Endothelial cell of umbilical vein (primary cell): ENCODE measurements around the gene UHRF1.

Experiments used
- CTCF ChIP-seq, 2 donors: IDR thresholded peaks; 1 replicate in 1 of 2; 2 replicates in 1 of 2; pipeline ENCODE4 v1.5.1; 2011; ENCODE audit warnings: low read length in 2 of 2, mild to moderate bottlenecking in 2 of 2, moderate library complexity in 2 of 2, control low read depth in 1 of 2, inconsistent platforms in 1 of 2, low read depth in 1 of 2; ENCODE audit not compliant: insufficient read depth in 1 of 2; ENCODE audit errors: extremely low read depth in 1 of 2
- EZH2 ChIP-seq: IDR thresholded peaks from 2 replicates; pipeline ENCODE4 v1.6.1; 2012; ENCODE audit warnings: borderline replicate concordance, low read depth, mild to moderate bottlenecking, moderate library complexity, low read length, inconsistent platforms; ENCODE audit not compliant: severe bottlenecking
- FOS ChIP-seq: IDR thresholded peaks from 2 replicates; pipeline ENCODE4 v1.6.1; 2011; ENCODE audit warnings: mild to moderate bottlenecking, low read length, moderate library complexity, borderline replicate concordance; ENCODE audit not compliant: insufficient read depth
- GATA2 ChIP-seq: IDR thresholded peaks from 2 replicates; pipeline ENCODE4 v1.7.0; 2011; ENCODE audit warnings: low read depth, mild to moderate bottlenecking, moderate library complexity, mixed read lengths, low read length; ENCODE audit not compliant: insufficient read length, insufficient read depth
- JUN ChIP-seq: IDR thresholded peaks from 2 replicates; pipeline ENCODE4 v1.6.1; 2011; ENCODE audit warnings: borderline replicate concordance, low read depth; ENCODE audit not compliant: insufficient read length, insufficient read depth
- MAX ChIP-seq: IDR thresholded peaks from 2 replicates; pipeline ENCODE4 v1.6.1; 2011; ENCODE audit not compliant: insufficient read depth, insufficient read length
- MYC ChIP-seq: IDR thresholded peaks from one replicate; pipeline ENCODE4 v1.6.1; 2011; ENCODE audit warnings: mild to moderate bottlenecking, low read depth, low read length
- POLR2A ChIP-seq: IDR thresholded peaks from 2 replicates; pipeline ENCODE4 v1.6.1; 2012; ENCODE audit warnings: low read depth, mild to moderate bottlenecking, control low read depth, low read length
- POLR2AphosphoS5 ChIP-seq: IDR thresholded peaks from 2 replicates; pipeline ENCODE4 v1.6.1; 2012; ENCODE audit warnings: low read depth, mild to moderate bottlenecking, control low read depth, low read length, moderate library complexity; ENCODE audit not compliant: insufficient read depth

GRCh38 chr19:5002143-5002542, 92.8 kb downstream of the UHRF1 start:
- TF ChIP-seq POLR2A (no peak), CTCF (IDR thresholded peaks at IDR 0.05; ENCODE audit: extremely low read depth in 1 of 2, insufficient read depth in 1 of 2, low read depth in 1 of 2, low read length in 2 of 2) (no peak), JUN (no peak), MAX (no peak), MYC (no peak), EZH2 (no peak), POLR2AphosphoS5 (no peak), GATA2 (no peak), FOS (no peak)
